OCI-LY3 (cell line): ENCODE results near the gene ALDH1A1.

ENCODE experiments used
- CTCF ChIP-seq: fragments of 200-600, 300-600 bp; sonication (generic); IDR thresholded peaks from 2 replicates; pipeline ENCODE4 v1.5.1; 2014; ENCODE audit warnings: antibody characterized with exemption, low read length, low read depth
- EZH2phosphoT487 ChIP-seq: fragments of 200-600 bp; shearing (Covaris generic); IDR thresholded peaks from 2 replicates; pipeline ENCODE4 v1.6.1; 2018; ENCODE audit warnings: antibody characterized with exemption, mixed run types, low read depth

GRCh38 chr9:72888943-72889342, 63.9 kb downstream of the ALDH1A1 start:
- TF ChIP-seq CTCF (no peak), EZH2phosphoT487 (no peak)
